H1 (cell line): ENCODE results near the gene NTN5. TPM values are rescaled to one million over a fixed set of nuclear protein-coding genes. Genes with fewer than 3 reads are reported as not detected.

Experiments used
- CTCF ChIA-PET: fragments of 300-600 bp; sonication (Branson Sonifier 250); formaldehyde crosslinking; loops from one replicate; lab custom pipeline; 2021; ENCODE audit not compliant: partially characterized antibody; lab: Charles Lee
- POLR2A ChIA-PET: fragments of 300-600 bp; sonication (Branson Sonifier 250); formaldehyde crosslinking; loops from one replicate; lab custom pipeline; 2021; ENCODE audit warnings: inconsistent platforms; ENCODE audit not compliant: partially characterized antibody; lab: Charles Lee
- DNase-seq, 2 experiments: peaks; one replicate each; pipeline versions ENCODE4 v3.0.0 to v3.0.0-alpha.2; 2010 to 2022; ENCODE audit warnings: low spot score in 2 of 2, low read depth in 1 of 2, mixed read lengths in 1 of 2
- FAIRE-seq: peaks from 2 replicates; lab custom pipeline; 2011; peaks lifted over from hg19 to GRCh38; lab: Jason Lieb, UNC
- H2AFZ ChIP-seq: 2 replicates; pipeline ENCODE4 v1.8.1; 2012; ENCODE audit warnings: low read length, inconsistent platforms
- H2AK5ac ChIP-seq: 2 replicates; pipeline ENCODE4 v1.6.1; 2013; ENCODE audit warnings: low read depth, low read length
- H2BK120ac ChIP-seq: replicated peaks from 2 replicates; pipeline ENCODE3; 2013; ENCODE audit warnings: low read depth, low read length, inconsistent platforms
- H2BK12ac ChIP-seq: 2 replicates; pipeline ENCODE4 v1.6.1; 2013; ENCODE audit warnings: low read depth, low read length
- H2BK15ac ChIP-seq: 2 replicates; pipeline ENCODE4 v1.6.1; 2013; ENCODE audit warnings: low read length
- H2BK20ac ChIP-seq: 2 replicates; pipeline ENCODE4 v1.6.1; 2013; ENCODE audit warnings: low read length
- H2BK5ac ChIP-seq: 2 replicates; pipeline ENCODE4 v1.6.1; 2013; ENCODE audit warnings: low read depth, low read length
- H3K14ac ChIP-seq: 2 replicates; pipeline ENCODE4 v1.6.1; 2013; ENCODE audit warnings: inconsistent platforms; ENCODE audit not compliant: insufficient read length
- H3K18ac ChIP-seq: 2 replicates; pipeline ENCODE4 v1.6.1; 2013; ENCODE audit warnings: low read length; ENCODE audit errors: extremely low read depth
- H3K23ac ChIP-seq: 2 replicates; pipeline ENCODE4 v1.6.1; 2013; ENCODE audit warnings: inconsistent platforms; ENCODE audit not compliant: insufficient read length
- H3K23me2 ChIP-seq: 2 replicates; pipeline ENCODE4 v1.6.1; 2013; ENCODE audit warnings: low read depth, low read length
- H3K27ac ChIP-seq: 2 replicates; pipeline ENCODE4 v1.6.1; 2011; ENCODE audit warnings: low read depth, low read length, inconsistent platforms
- H3K27me3 ChIP-seq, 4 experiments: replicated peaks in 1 of 4; 1 replicate in 1 of 4; 2 replicates in 3 of 4; pipeline versions ENCODE4 v1.6.1 to v1.8.1; 2011 to 2013; ENCODE audit warnings: low read length in 3 of 4, mild to moderate bottlenecking in 3 of 4, inconsistent platforms in 2 of 4, mixed read lengths in 2 of 4, moderate library complexity in 1 of 4; ENCODE audit not compliant: control insufficient read depth in 3 of 4, insufficient read depth in 3 of 4; ENCODE audit errors: extremely low read depth in 1 of 4
- H3K36me3 ChIP-seq, 4 experiments: 2 replicates each; pipeline versions ENCODE4 v1.6.1 to v1.8.1; 2011 to 2013; ENCODE audit warnings: mild to moderate bottlenecking in 4 of 4, low read length in 3 of 4, moderate library complexity in 2 of 4, control low read depth in 1 of 4, inconsistent platforms in 1 of 4; ENCODE audit not compliant: insufficient read depth in 4 of 4, control insufficient read depth in 2 of 4
- H3K4ac ChIP-seq: replicated peaks from 2 replicates; pipeline ENCODE3; 2013; ENCODE audit warnings: low read length, low read depth, mixed read lengths, inconsistent platforms; ENCODE audit not compliant: insufficient read length
- H3K4me1 ChIP-seq, 4 experiments: replicated peaks in 1 of 4; 1 replicate in 1 of 4; 2 replicates in 3 of 4; pipeline versions ENCODE4 v1.6.1 to v1.8.1; 2011 to 2013; ENCODE audit warnings: low read length in 3 of 4, inconsistent platforms in 2 of 4, mixed read lengths in 1 of 4; ENCODE audit not compliant: insufficient read depth in 4 of 4, control insufficient read depth in 3 of 4
- H3K4me2 ChIP-seq, 2 experiments: 2 replicates each; pipeline versions ENCODE4 v1.6.1 to v1.8.1; 2011 to 2013; ENCODE audit warnings: low read depth in 2 of 2, low read length in 2 of 2, control low read depth in 1 of 2, inconsistent platforms in 1 of 2, mild to moderate bottlenecking in 1 of 2; ENCODE audit not compliant: insufficient read depth in 1 of 2
- H3K4me3 ChIP-seq, 4 experiments: fragments of 200-600, 300-600 bp in 1 of 4; sonication (generic), shearing (Covaris generic), sonication (Bioruptor Twin) in 1 of 4; 2 replicates each; pipeline versions ENCODE4 v1.5.1 to v1.8.1; 2011 to 2016; ENCODE audit warnings: low read length in 4 of 4, low read depth in 3 of 4, control low read depth in 2 of 4, inconsistent platforms in 2 of 4, mild to moderate bottlenecking in 2 of 4, mixed read lengths in 1 of 4, moderate library complexity in 1 of 4; ENCODE audit not compliant: insufficient read depth in 2 of 4; ENCODE audit errors: extremely low read depth in 1 of 4
- H3K56ac ChIP-seq: replicated peaks from 2 replicates; pipeline ENCODE3; 2013; ENCODE audit warnings: low read depth, mild to moderate bottlenecking, mixed read lengths, low read length, inconsistent platforms; ENCODE audit not compliant: insufficient read length
- H3K79me1 ChIP-seq: 2 replicates; pipeline ENCODE4 v1.6.1; 2013; ENCODE audit warnings: low read depth, low read length, control low read depth
- H3K79me2 ChIP-seq, 2 experiments: 2 replicates each; pipeline versions ENCODE4 v1.6.1 to v1.8.1; 2012 to 2013; ENCODE audit warnings: low read length in 2 of 2, mild to moderate bottlenecking in 2 of 2, inconsistent platforms in 1 of 2; ENCODE audit not compliant: insufficient read depth in 2 of 2, control insufficient read depth in 1 of 2
- H3K9ac ChIP-seq, 4 experiments: replicated peaks in 1 of 4; 1 replicate in 1 of 4; 2 replicates in 3 of 4; pipeline versions ENCODE4 v1.6.1 to v1.8.1; 2011 to 2013; ENCODE audit warnings: low read depth in 3 of 4, low read length in 3 of 4, control low read depth in 2 of 4, mild to moderate bottlenecking in 2 of 4, moderate library complexity in 2 of 4, inconsistent platforms in 1 of 4; ENCODE audit errors: extremely low read depth in 1 of 4
- H3K9me3 ChIP-seq, 2 experiments: 2 replicates each; pipeline versions ENCODE4 v1.6.1 to v1.8.1; 2012 to 2013; ENCODE audit warnings: mild to moderate bottlenecking in 2 of 2, moderate library complexity in 2 of 2, control low read depth in 1 of 2, inconsistent platforms in 1 of 2, low read depth in 1 of 2, low read length in 1 of 2, mixed read lengths in 1 of 2; ENCODE audit not compliant: insufficient read depth in 2 of 2
- H4K20me1 ChIP-seq, 2 experiments: replicated peaks in 1 of 2; 2 replicates each; pipeline versions ENCODE3 to v1.8.1; 2011 to 2013; ENCODE audit warnings: inconsistent platforms in 2 of 2, low read length in 2 of 2, mild to moderate bottlenecking in 1 of 2; ENCODE audit not compliant: insufficient read depth in 2 of 2, control insufficient read depth in 1 of 2
- H4K5ac ChIP-seq: 2 replicates; pipeline ENCODE4 v1.6.1; 2013; ENCODE audit warnings: low read length, low read depth, mixed read lengths, inconsistent platforms; ENCODE audit not compliant: insufficient read length
- H4K8ac ChIP-seq: 2 replicates; pipeline ENCODE4 v1.8.0; 2013; ENCODE audit warnings: mild to moderate bottlenecking, moderate library complexity, low read length, inconsistent platforms; ENCODE audit not compliant: insufficient read depth; ENCODE audit errors: extremely low read depth
- H4K91ac ChIP-seq: replicated peaks from 2 replicates; pipeline ENCODE3; 2013; ENCODE audit warnings: low read length, mixed read lengths, inconsistent platforms; ENCODE audit not compliant: insufficient read length
- SIN3A ChIP-seq, 2 experiments: IDR thresholded peaks in 1 of 2; conservative IDR thresholded peaks in 1 of 2; 2 replicates each; pipeline ENCODE4 v1.6.1; 2011 to 2012; ENCODE audit warnings: low read length in 2 of 2, improper control_type of control experiment in 1 of 2, low read depth in 1 of 2, mild to moderate bottlenecking in 1 of 2
- TAF1 ChIP-seq: IDR thresholded peaks from 2 replicates; pipeline ENCODE4 v1.6.1; 2011; ENCODE audit warnings: mild to moderate bottlenecking, low read depth, low read length
- WGBS, 2 experiments: shearing (Covaris generic) in 1 of 2; methylation state at CpG; one replicate each; pipeline versions ENCODE4 v1.1.6 to v1.1.7; 2013 to 2015; ENCODE audit warnings: low lambda C conversion rate in 2 of 2, mixed read lengths in 2 of 2, inconsistent platforms in 1 of 2, low coverage in 1 of 2, missing lambda C conversion rate in 1 of 2; ENCODE audit not compliant: insufficient replicate concordance in 2 of 2, insufficient coverage in 1 of 2, insufficient read length in 1 of 2; ENCODE audit errors: extremely low coverage in 1 of 2, missing lambda C conversion rate in 1 of 2; 5-methylcytosine and 5-hydroxymethylcytosine counted together
- polyA plus RNA-seq, 7 experiments: library from polyadenylated mRNA; depleted of rRNA in 3 of 7; stranded (reverse) in 5 of 7; unstranded in 2 of 7; fragments of >200 nt in 5 of 7; fragments of 200-250 nt in 2 of 7; gene quantifications; 1 replicate in 5 of 7; 2 replicates in 1 of 7; 4 replicates in 1 of 7; pipeline versions ENCODE4 v1.2.1 to v1.2.3, GENCODE V29; 2011 to 2013; ENCODE audit warnings: missing spikeins in 2 of 7, mixed read lengths in 2 of 7
- total RNA-seq: library from RNA; stranded (reverse); fragmentation: NEBNext Ultra II Directional; extraction: Animal tissue kit (Norgen Biotek cat#: 25700); gene quantifications from 2 replicates; pipeline ENCODE4 v1.2.1, GENCODE V29; 2021

NTN5 gene
- total and polyA plus RNA-seq, 2 of the 8 experiments (the other 6 are each of a cell fraction or from before 2014, with no cell fraction given), result 0.47 to 0.85 TPM

- Histone ChIP-seq H3K36me3 (no peaks in the 10 kb centered on the region), H4K5ac (no peak overlapping the region), H3K4me1 (peaks cover 9 to 30% (median 22%) of the 10 kb centered on the region in 4 experiments), H2AFZ (no peak overlapping the region), H3K79me1 (no peaks in the 10 kb centered on the region), H2BK5ac (no peak overlapping the region), H4K8ac (no peak overlapping the region; the same call in 1 of the 2 replicates)
- WGBS, 2 experiments, result 6% methylated on average over 21 of the region's 35 CpGs; no CpG with 5 or more reads in 1 of the 2 experiments
- POLR2A ChIA-PET, result interaction anchor here (0.7 to 30.9 kb wide), 3 partner anchors 8 to 24 kb away, joined by 3 to 788 read pairs (median 3); partner anchors contain the start of genes CA11, FAM83E, RPL18 and SPACA4
- TF ChIP-seq TAF1 (no peak), SIN3A (conservative IDR thresholded peaks at IDR 0.05 in 1 of 2, IDR thresholded peaks at IDR 0.05 in 1 of 2; ENCODE audit: low read depth in 1 of 2, low read length in 2 of 2) (0 out of 4 replicates have a peak, but pooled peaks of 1 of the 2 experiments have one; percentile 2)
- TF ChIP-seq, all 59 proteins: peak for 1
- peak overlapping the region; percentile 94 to 95 for H3K4me2 ChIP-seq
- H2BK120ac ChIP-seq, result no peak overlapping the region
- H3K23ac ChIP-seq, result no peak overlapping the region
- no peaks in the 10 kb centered on the region for H3K79me2 ChIP-seq
- peak overlapping the region in 1 of 4 experiments; percentile 57; a peak in 1 of 7 replicates for H3K9ac ChIP-seq
- no peak overlapping the region for H3K14ac ChIP-seq
- peak overlapping the region; percentile 58 to 74 (median 66) for H3K4me3 ChIP-seq
- peaks cover 25% of the 10 kb centered on the region for H3K23me2 ChIP-seq
- no peak overlapping the region for H3K4ac ChIP-seq
- H4K20me1 ChIP-seq, result peaks cover 0 to 3% of the 10 kb centered on the region in 2 experiments
- no peak overlapping the region for H2AK5ac ChIP-seq
- FAIRE-seq (no peak), DNase-seq (peak in 1 of 2 experiments; percentile 60)
- no peak overlapping the region for H2BK20ac ChIP-seq
- no peak overlapping the region for H4K91ac ChIP-seq
- no peak overlapping the region for H3K56ac ChIP-seq
- H3K18ac ChIP-seq, result no peak overlapping the region
- CTCF ChIA-PET, result no interaction called here
- no peak overlapping the region for H3K27ac ChIP-seq
- H3K9me3 ChIP-seq, result no peaks in the 10 kb centered on the region
- H2BK12ac ChIP-seq, result no peak overlapping the region
- peaks cover 0 to 2% (median 0%) of the 10 kb centered on the region in 4 experiments; a peak in 2 of 7 replicates for H3K27me3 ChIP-seq
- H2BK15ac ChIP-seq, result no peak overlapping the region
Observed at GRCh38 chr19:48635966-48636858, 36.6 kb downstream of the NTN5 start.
